Neural cell (in vitro differentiated cells): Measurements from ENCODE around the gene TNFAIP1. TPM values are rescaled to one million over a fixed set of nuclear protein-coding genes. Genes with fewer than 3 reads are reported as not detected.

Experiments
- H2AFZ ChIP-seq: fragments of 200-600, 300-800 bp; sonication (generic), shearing (Covaris generic); 2 replicates; pipeline ENCODE4 v1.6.0; 2014; ENCODE audit warnings: low read depth, mild to moderate bottlenecking, antibody characterized with exemption, low read length, moderate library complexity
- H3F3A ChIP-seq: fragments of 200-600 bp; shearing (Covaris generic); 2 replicates; pipeline ENCODE4 v1.6.1; 2016; ENCODE audit warnings: mild to moderate bottlenecking, moderate library complexity, mixed read lengths, antibody characterized with exemption, low read length; ENCODE audit not compliant: insufficient read depth, poor library complexity, severe bottlenecking
- H3K27ac ChIP-seq: fragments of 200-600, 300-800 bp; sonication (generic), shearing (Covaris generic); 2 replicates; pipeline ENCODE4 v1.5.1; 2014; ENCODE audit warnings: mild to moderate bottlenecking, low read length, moderate library complexity
- H3K27me3 ChIP-seq: fragments of 300-800, 200-600 bp; sonication (generic), shearing (Covaris generic); 2 replicates; pipeline ENCODE4 v1.6.0; 2014; ENCODE audit warnings: mild to moderate bottlenecking, low read depth, low read length, moderate library complexity; ENCODE audit not compliant: insufficient read depth
- H3K36me3 ChIP-seq: fragments of 300-800, 200-600 bp; sonication (generic), shearing (Covaris generic); 2 replicates; pipeline ENCODE4 v1.5.1; 2014; ENCODE audit warnings: mild to moderate bottlenecking, antibody characterized with exemption, low read length, moderate library complexity; ENCODE audit not compliant: insufficient read depth
- H3K4me2 ChIP-seq: fragments of 300-800, 200-600 bp; sonication (generic), shearing (Covaris generic); 2 replicates; pipeline ENCODE4 v1.6.0; 2014; ENCODE audit warnings: mild to moderate bottlenecking, low read length
- H3K4me3 ChIP-seq: fragments of 300-800, 200-600 bp; sonication (generic), shearing (Covaris generic); 2 replicates; pipeline ENCODE4 v1.5.1; 2014; ENCODE audit warnings: mild to moderate bottlenecking, low read length, moderate library complexity
- H3K79me2 ChIP-seq: fragments of 200-600 bp; shearing (Covaris generic); replicated peaks from 2 replicates; pipeline ENCODE4 v1.6.0; 2014; ENCODE audit warnings: mild to moderate bottlenecking, low read length, moderate library complexity; ENCODE audit not compliant: insufficient read depth
- H3K9ac ChIP-seq: fragments of 300-800, 200-600 bp; sonication (generic), shearing (Covaris generic); 2 replicates; pipeline ENCODE4 v1.6.1; 2016; ENCODE audit warnings: mild to moderate bottlenecking, low read length, mixed read lengths
- H3K9me2 ChIP-seq: fragments of 200-600 bp; shearing (Covaris generic); 2 replicates; pipeline ENCODE4 v1.6.1; 2016; ENCODE audit warnings: mild to moderate bottlenecking, low read length, mixed read lengths; ENCODE audit not compliant: insufficient read depth
- H3K9me3 ChIP-seq: fragments of 200-600, 300-800 bp; sonication (generic), shearing (Covaris generic); 2 replicates; pipeline ENCODE4 v1.6.1; 2016; ENCODE audit warnings: mild to moderate bottlenecking, mixed run types, low read length, moderate library complexity, mixed read lengths
- H4K20me1 ChIP-seq: fragments of 200-600 bp; shearing (Covaris generic); 2 replicates; pipeline ENCODE4 v1.6.1; 2016; ENCODE audit warnings: mild to moderate bottlenecking, mixed run types; ENCODE audit not compliant: insufficient read depth
- EP300 ChIP-seq: fragments of 450-650 bp; conservative IDR thresholded peaks from 2 replicates; pipeline ENCODE4 v1.6.1; 2014; ENCODE audit warnings: antibody characterized with exemption, mild to moderate bottlenecking, moderate library complexity; ENCODE audit not compliant: poor library complexity, severe bottlenecking
- EZH2 ChIP-seq: fragments of 200-600, 300-800 bp; shearing (Covaris generic), sonication (generic); IDR thresholded peaks from 2 replicates; pipeline ENCODE4 v1.6.1; 2014; ENCODE audit warnings: antibody characterized with exemption, low read length, borderline replicate concordance, mild to moderate bottlenecking; ENCODE audit not compliant: insufficient read depth, poor library complexity, severe bottlenecking
- MXI1 ChIP-seq: fragments of 450-650 bp; conservative IDR thresholded peaks from 2 replicates; pipeline ENCODE4 v1.6.1; 2014; ENCODE audit warnings: antibody characterized with exemption, mild to moderate bottlenecking; ENCODE audit not compliant: poor library complexity, severe bottlenecking
- POLR2AphosphoS5 ChIP-seq: IDR thresholded peaks from 2 replicates; pipeline ENCODE4 v1.6.1; 2012
- RAD21 ChIP-seq: fragments of 450-650 bp; conservative IDR thresholded peaks from 2 replicates; pipeline ENCODE4 v1.6.1; 2014; ENCODE audit warnings: antibody characterized with exemption, mild to moderate bottlenecking, moderate library complexity
- SMC3 ChIP-seq: fragments of 450-650 bp; conservative IDR thresholded peaks from 2 replicates; pipeline ENCODE4 v1.6.1; 2014; ENCODE audit warnings: antibody characterized with exemption, mild to moderate bottlenecking, moderate library complexity; ENCODE audit not compliant: poor library complexity
- TAF1 ChIP-seq: IDR thresholded peaks from 2 replicates; pipeline ENCODE4 v1.6.1; 2012; ENCODE audit warnings: low read depth
- polyA plus RNA-seq: library from polyadenylated mRNA; depleted of rRNA; stranded (reverse); fragments of >200 nt; gene quantifications from 2 replicates; pipeline ENCODE4 v1.2.3, GENCODE V29; 2014
- TF ChIP-seq, protein P1 (sequence below): fragments of 450-650 bp; IDR thresholded peaks from 2 replicates; pipeline ENCODE4 v1.5.1; 2014; ENCODE audit warnings: antibody characterized with exemption, mild to moderate bottlenecking, moderate library complexity; ENCODE audit not compliant: poor library complexity, severe bottlenecking
- TF ChIP-seq, protein P2 (sequence below): IDR thresholded peaks from 2 replicates; pipeline ENCODE4 v1.6.1; 2012; ENCODE audit warnings: borderline replicate concordance

Gene TNFAIP1
- polyA plus RNA-seq, 1 donor from 2014 or later = 40.8 TPM

DNA sequence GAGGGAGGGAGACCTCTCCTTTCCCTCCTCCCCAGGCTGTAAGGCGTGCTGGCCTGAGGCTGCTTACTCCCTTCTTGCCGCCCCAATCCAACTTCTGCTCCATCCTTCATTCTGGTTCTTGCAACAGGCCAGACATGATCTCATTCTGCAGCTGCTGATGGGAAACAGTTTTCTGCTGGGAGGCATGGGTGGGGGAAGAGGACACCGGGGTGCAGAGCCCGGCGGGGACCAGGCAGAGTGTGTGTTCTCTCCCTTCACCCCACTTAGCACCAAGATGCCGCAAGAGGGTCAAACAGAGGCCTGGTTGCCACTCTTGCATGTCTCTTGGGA, 37.3 kb downstream of the TNFAIP1 start:
- H3K36me3 ChIP-seq = no peaks in the 10 kb centered on the region
- peaks cover 3% of the 10 kb centered on the region for H3F3A ChIP-seq
- no peak overlapping the region for H2AFZ ChIP-seq
- H3K27me3 ChIP-seq = no peaks in the 10 kb centered on the region
- H3K9me3 ChIP-seq = no peaks in the 10 kb centered on the region
- H4K20me1 ChIP-seq = no peaks in the 10 kb centered on the region
- H3K4me2 ChIP-seq = peak overlapping the region; percentile 92
- H3K27ac ChIP-seq = peak overlapping the region; percentile 96
- peaks cover 19% of the 10 kb centered on the region for H3K79me2 ChIP-seq
- TF ChIP-seq RAD21 = no peak
- TF ChIP-seq MXI1 = no peak
- TF ChIP-seq TAF1 = no peak
- TF ChIP-seq, protein P1, sequence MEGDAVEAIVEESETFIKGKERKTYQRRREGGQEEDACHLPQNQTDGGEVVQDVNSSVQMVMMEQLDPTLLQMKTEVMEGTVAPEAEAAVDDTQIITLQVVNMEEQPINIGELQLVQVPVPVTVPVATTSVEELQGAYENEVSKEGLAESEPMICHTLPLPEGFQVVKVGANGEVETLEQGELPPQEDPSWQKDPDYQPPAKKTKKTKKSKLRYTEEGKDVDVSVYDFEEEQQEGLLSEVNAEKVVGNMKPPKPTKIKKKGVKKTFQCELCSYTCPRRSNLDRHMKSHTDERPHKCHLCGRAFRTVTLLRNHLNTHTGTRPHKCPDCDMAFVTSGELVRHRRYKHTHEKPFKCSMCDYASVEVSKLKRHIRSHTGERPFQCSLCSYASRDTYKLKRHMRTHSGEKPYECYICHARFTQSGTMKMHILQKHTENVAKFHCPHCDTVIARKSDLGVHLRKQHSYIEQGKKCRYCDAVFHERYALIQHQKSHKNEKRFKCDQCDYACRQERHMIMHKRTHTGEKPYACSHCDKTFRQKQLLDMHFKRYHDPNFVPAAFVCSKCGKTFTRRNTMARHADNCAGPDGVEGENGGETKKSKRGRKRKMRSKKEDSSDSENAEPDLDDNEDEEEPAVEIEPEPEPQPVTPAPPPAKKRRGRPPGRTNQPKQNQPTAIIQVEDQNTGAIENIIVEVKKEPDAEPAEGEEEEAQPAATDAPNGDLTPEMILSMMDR = no peak
- TF ChIP-seq, protein P2, sequence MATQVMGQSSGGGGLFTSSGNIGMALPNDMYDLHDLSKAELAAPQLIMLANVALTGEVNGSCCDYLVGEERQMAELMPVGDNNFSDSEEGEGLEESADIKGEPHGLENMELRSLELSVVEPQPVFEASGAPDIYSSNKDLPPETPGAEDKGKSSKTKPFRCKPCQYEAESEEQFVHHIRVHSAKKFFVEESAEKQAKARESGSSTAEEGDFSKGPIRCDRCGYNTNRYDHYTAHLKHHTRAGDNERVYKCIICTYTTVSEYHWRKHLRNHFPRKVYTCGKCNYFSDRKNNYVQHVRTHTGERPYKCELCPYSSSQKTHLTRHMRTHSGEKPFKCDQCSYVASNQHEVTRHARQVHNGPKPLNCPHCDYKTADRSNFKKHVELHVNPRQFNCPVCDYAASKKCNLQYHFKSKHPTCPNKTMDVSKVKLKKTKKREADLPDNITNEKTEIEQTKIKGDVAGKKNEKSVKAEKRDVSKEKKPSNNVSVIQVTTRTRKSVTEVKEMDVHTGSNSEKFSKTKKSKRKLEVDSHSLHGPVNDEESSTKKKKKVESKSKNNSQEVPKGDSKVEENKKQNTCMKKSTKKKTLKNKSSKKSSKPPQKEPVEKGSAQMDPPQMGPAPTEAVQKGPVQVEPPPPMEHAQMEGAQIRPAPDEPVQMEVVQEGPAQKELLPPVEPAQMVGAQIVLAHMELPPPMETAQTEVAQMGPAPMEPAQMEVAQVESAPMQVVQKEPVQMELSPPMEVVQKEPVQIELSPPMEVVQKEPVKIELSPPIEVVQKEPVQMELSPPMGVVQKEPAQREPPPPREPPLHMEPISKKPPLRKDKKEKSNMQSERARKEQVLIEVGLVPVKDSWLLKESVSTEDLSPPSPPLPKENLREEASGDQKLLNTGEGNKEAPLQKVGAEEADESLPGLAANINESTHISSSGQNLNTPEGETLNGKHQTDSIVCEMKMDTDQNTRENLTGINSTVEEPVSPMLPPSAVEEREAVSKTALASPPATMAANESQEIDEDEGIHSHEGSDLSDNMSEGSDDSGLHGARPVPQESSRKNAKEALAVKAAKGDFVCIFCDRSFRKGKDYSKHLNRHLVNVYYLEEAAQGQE = no peak
- TF ChIP-seq SMC3 = no peak
- TF ChIP-seq POLR2AphosphoS5 = no peak
- no peak for TF ChIP-seq EZH2
- TF ChIP-seq EP300 = no peak
- H3K9me2 ChIP-seq = no peaks in the 10 kb centered on the region
- peak overlapping the region; percentile 99 for H3K9ac ChIP-seq
- H3K4me3 ChIP-seq = peak overlapping the region; percentile 95

DNA sequence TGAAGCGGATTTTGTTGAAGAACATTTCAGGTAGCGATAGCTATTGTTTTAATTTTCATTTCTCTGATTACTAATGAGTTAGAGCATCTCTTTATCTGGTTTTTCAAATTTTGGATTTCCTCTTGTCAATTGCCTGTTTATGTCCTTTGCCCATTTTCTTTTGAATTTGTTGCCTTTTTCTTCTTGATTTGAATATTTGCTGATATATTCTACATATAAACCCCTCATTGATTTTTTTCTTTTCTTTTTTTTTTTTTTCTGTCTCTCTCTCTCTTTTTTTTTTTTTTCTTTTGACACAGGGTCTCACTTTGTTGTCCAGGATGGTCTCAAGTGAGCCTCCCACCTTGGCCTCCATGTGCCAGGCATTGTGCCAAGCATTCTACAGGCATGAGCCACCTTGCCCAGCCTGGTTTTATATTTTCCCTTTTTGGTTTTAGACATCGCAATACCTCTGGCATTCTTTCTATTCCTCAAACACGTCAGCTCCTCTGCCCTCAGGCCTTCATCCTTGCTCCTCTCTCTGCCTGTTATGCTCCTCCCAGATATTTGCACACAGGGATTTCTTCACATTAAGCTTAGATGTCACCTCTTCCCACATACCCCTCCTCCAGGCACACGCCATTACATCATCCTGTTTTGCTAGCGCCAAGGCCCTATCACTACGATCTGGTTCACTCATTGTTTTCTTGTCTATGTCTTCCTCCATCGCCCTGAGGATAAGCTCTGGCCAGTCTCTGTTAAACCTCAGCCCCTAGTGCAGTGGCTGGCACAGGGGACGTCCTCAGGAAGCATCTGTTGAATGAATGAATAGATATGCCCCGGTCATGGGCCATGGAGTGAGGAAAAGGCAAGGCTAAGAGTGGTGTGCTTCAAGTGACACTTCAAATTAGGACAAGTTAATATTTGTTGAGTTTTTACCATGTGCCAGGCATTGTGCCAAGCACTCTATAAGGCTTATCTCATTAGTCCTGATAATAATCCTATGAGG, 44.5 kb downstream of the TNFAIP1 start:
- H3K79me2 ChIP-seq = peaks cover 6% of the 10 kb centered on the region
- H3K4me2 ChIP-seq = no peak overlapping the region
- H3K36me3 ChIP-seq = no peaks in the 10 kb centered on the region
- no peaks in the 10 kb centered on the region for H4K20me1 ChIP-seq
- H3K4me3 ChIP-seq = no peak overlapping the region
- H3K27me3 ChIP-seq = no peaks in the 10 kb centered on the region
- H3K9me3 ChIP-seq = no peaks in the 10 kb centered on the region
- no peak overlapping the region for H3K27ac ChIP-seq
- H3K9ac ChIP-seq = no peak overlapping the region
- no peaks in the 10 kb centered on the region for H3K9me2 ChIP-seq
- no peak overlapping the region for H2AFZ ChIP-seq
- TF ChIP-seq, protein P2 = no peak
- TF ChIP-seq MXI1 (no peak), RAD21 (no peak), SMC3 (no peak), POLR2AphosphoS5 (no peak), EP300 (no peak), TAF1 (no peak), EZH2 (no peak)
- TF ChIP-seq, protein P1 = no peak
- H3F3A ChIP-seq = no peaks in the 10 kb centered on the region
